Osteoblast (primary cell): ENCODE results near the gene ZFP36L2. TPM values are rescaled to one million over a fixed set of nuclear protein-coding genes. Genes with fewer than 3 reads are reported as not detected.

Source experiments
- DNase-seq: peaks from one replicate; pipeline ENCODE4 v3.0.0; 2011; ENCODE audit warnings: low spot score, mixed read lengths; ENCODE audit not compliant: insufficient read length; ENCODE audit errors: missing footprints
- H2AFZ ChIP-seq: 2 replicates; pipeline ENCODE4 v1.6.0; 2011; ENCODE audit warnings: mild to moderate bottlenecking, low read length
- H3K27ac ChIP-seq: 2 replicates; pipeline ENCODE4 v1.5.1; 2011; ENCODE audit warnings: mild to moderate bottlenecking, low read depth, low read length, moderate library complexity
- H3K27me3 ChIP-seq: 2 replicates; pipeline ENCODE4 v1.6.0; 2012; ENCODE audit warnings: mild to moderate bottlenecking, control low read depth, inconsistent platforms, low read length, moderate library complexity; ENCODE audit not compliant: insufficient read depth
- H3K36me3 ChIP-seq: 2 replicates; pipeline ENCODE4 v1.5.1; 2011; ENCODE audit warnings: mild to moderate bottlenecking, low read length, control low read depth, moderate library complexity; ENCODE audit not compliant: insufficient read depth
- H3K4me1 ChIP-seq: 2 replicates; pipeline ENCODE4 v1.5.1; 2011; ENCODE audit warnings: mild to moderate bottlenecking, low read length, control low read depth, moderate library complexity; ENCODE audit not compliant: insufficient read depth
- H3K4me2 ChIP-seq: 2 replicates; pipeline ENCODE4 v1.6.0; 2011; ENCODE audit warnings: mild to moderate bottlenecking, low read length; ENCODE audit not compliant: insufficient read depth
- H3K4me3 ChIP-seq: fragments of 200-600 bp; sonication (generic); 3 replicates; pipeline ENCODE4 v1.5.1; 2012; ENCODE audit warnings: mild to moderate bottlenecking, low read length, inconsistent platforms; ENCODE audit not compliant: insufficient read depth
- H3K79me2 ChIP-seq: 2 replicates; pipeline ENCODE4 v1.6.0; 2012; ENCODE audit warnings: mild to moderate bottlenecking, low read length, control low read depth, inconsistent platforms; ENCODE audit not compliant: insufficient read depth
- H3K9me3 ChIP-seq: 2 replicates; pipeline ENCODE4 v1.5.1; 2011; ENCODE audit warnings: low read depth, low read length, control low read depth
- H4K20me1 ChIP-seq: 2 replicates; pipeline ENCODE4 v1.6.0; 2012; ENCODE audit warnings: mild to moderate bottlenecking, low read length, control low read depth; ENCODE audit not compliant: insufficient read depth
- total RNA-seq: library from RNA; depleted of rRNA; stranded (reverse); fragments of >200 nt; gene quantifications from 2 replicates; pipeline ENCODE4 v1.2.3, GENCODE V29; 2012
- TF ChIP-seq, protein P1 (sequence below): IDR thresholded peaks from 2 replicates; pipeline ENCODE4 v1.5.1; 2011; ENCODE audit warnings: mild to moderate bottlenecking, low read depth, low read length, moderate library complexity; ENCODE audit errors: extremely low read depth

The ZFP36L2 gene
- total RNA-seq, 1 donor: 15.6 TPM

GRCh38 chr2:43221763-43222474 lies 4.5 kb downstream of the ZFP36L2 start:
- H3K4me1 ChIP-seq: peaks cover 52% of the 10 kb centered on the region
- H3K79me2 ChIP-seq: peaks cover 56% of the 10 kb centered on the region
- H2AFZ ChIP-seq: no peak overlapping the region
- H3K9me3 ChIP-seq: no peaks in the 10 kb centered on the region
- TF ChIP-seq, protein P1, sequence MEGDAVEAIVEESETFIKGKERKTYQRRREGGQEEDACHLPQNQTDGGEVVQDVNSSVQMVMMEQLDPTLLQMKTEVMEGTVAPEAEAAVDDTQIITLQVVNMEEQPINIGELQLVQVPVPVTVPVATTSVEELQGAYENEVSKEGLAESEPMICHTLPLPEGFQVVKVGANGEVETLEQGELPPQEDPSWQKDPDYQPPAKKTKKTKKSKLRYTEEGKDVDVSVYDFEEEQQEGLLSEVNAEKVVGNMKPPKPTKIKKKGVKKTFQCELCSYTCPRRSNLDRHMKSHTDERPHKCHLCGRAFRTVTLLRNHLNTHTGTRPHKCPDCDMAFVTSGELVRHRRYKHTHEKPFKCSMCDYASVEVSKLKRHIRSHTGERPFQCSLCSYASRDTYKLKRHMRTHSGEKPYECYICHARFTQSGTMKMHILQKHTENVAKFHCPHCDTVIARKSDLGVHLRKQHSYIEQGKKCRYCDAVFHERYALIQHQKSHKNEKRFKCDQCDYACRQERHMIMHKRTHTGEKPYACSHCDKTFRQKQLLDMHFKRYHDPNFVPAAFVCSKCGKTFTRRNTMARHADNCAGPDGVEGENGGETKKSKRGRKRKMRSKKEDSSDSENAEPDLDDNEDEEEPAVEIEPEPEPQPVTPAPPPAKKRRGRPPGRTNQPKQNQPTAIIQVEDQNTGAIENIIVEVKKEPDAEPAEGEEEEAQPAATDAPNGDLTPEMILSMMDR: no peak
- peak overlapping the region; percentile 88 for H3K27ac ChIP-seq
- no peaks in the 10 kb centered on the region for H3K27me3 ChIP-seq
- H3K4me3 ChIP-seq: peak overlapping the region; percentile 90
- H3K4me2 ChIP-seq: peak overlapping the region; percentile 85
- peak; percentile 97 for DNase-seq
- H3K36me3 ChIP-seq: peaks cover 30% of the 10 kb centered on the region
- peaks cover 19% of the 10 kb centered on the region for H4K20me1 ChIP-seq

DNA sequence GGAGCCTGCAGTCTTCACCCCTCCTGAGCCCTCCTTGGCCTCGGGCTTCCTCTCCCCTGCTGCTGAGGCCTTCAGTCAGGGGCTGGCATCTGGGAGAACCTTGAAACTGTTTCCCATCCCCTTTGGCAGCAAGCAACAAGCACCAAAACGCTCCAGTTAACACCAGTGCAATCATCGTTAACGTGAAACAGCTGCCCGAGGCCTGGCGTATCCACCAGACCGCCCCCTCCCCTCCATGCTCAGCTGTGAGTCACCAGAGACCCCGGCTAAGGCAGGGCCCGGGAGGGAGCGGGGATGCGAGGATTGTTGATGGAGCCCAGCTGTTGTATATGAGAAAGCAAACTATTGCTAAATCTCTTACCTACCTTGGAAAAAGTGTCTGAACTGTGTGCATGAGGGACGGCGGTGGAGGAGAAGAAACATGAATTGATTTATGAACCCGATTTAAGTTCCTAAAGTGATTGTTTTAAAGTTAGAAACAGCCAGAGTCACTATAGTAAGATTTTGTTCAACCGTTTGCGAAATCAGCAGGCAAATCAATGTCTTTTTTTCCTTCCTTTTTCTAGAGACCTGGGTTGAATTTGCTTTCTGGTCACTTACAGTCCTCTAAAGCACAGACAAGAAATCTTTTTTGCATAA lies 5.2 kb downstream of the ZFP36L2 start:
- Histone ChIP-seq H3K9me3 (no peaks in the 10 kb centered on the region), H4K20me1 (peaks cover 19% of the 10 kb centered on the region), H3K27ac (peak overlapping the region; percentile 88), H3K4me2 (peak overlapping the region; percentile 85), H3K79me2 (peaks cover 56% of the 10 kb centered on the region), H3K27me3 (no peaks in the 10 kb centered on the region), H3K36me3 (peaks cover 30% of the 10 kb centered on the region), H3K4me3 (peak overlapping the region; percentile 90), H2AFZ (no peak overlapping the region), H3K4me1 (peaks cover 52% of the 10 kb centered on the region)
- DNase-seq: peak; percentile 73
- TF ChIP-seq, protein P1: no peak

- H2AFZ ChIP-seq: no peak overlapping the region
- H4K20me1 ChIP-seq: peaks cover 16% of the 10 kb centered on the region
- peak overlapping the region; percentile 88 for H3K27ac ChIP-seq
- peak overlapping the region; percentile 90 for H3K4me3 ChIP-seq
- peaks cover 51% of the 10 kb centered on the region for H3K79me2 ChIP-seq
- peaks cover 52% of the 10 kb centered on the region for H3K4me1 ChIP-seq
- H3K9me3 ChIP-seq: no peaks in the 10 kb centered on the region
- no peaks in the 10 kb centered on the region for H3K27me3 ChIP-seq
- peak; percentile 53 for DNase-seq
- peak overlapping the region; percentile 85 for H3K4me2 ChIP-seq
- H3K36me3 ChIP-seq: peaks cover 30% of the 10 kb centered on the region
- TF ChIP-seq, protein P1: no peak
Measured at GRCh38 chr2:43220760-43221123, 5.7 kb downstream of the ZFP36L2 start.

- Histone ChIP-seq H3K4me3 (peak overlapping the region; percentile 90), H2AFZ (peak overlapping the region; percentile 83), H3K36me3 (peaks cover 26% of the 10 kb centered on the region), H3K27me3 (no peaks in the 10 kb centered on the region), H3K9me3 (no peaks in the 10 kb centered on the region), H4K20me1 (peaks cover 12% of the 10 kb centered on the region), H3K27ac (peak overlapping the region; percentile 88), H3K79me2 (peaks cover 47% of the 10 kb centered on the region), H3K4me2 (peak overlapping the region; percentile 85), H3K4me1 (peaks cover 52% of the 10 kb centered on the region)
- TF ChIP-seq, protein P1: no peak
- no peak for DNase-seq
Measured at GRCh38 chr2:43220229-43220751, 6.1 kb downstream of the ZFP36L2 start.
